Measurements from ENCODE around the gene MED10.
A peak's percentile ranks its signal among the peaks of the same experiment; 100 is the strongest.

The MED10 gene, protein sequence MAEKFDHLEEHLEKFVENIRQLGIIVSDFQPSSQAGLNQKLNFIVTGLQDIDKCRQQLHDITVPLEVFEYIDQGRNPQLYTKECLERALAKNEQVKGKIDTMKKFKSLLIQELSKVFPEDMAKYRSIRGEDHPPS

DNA sequence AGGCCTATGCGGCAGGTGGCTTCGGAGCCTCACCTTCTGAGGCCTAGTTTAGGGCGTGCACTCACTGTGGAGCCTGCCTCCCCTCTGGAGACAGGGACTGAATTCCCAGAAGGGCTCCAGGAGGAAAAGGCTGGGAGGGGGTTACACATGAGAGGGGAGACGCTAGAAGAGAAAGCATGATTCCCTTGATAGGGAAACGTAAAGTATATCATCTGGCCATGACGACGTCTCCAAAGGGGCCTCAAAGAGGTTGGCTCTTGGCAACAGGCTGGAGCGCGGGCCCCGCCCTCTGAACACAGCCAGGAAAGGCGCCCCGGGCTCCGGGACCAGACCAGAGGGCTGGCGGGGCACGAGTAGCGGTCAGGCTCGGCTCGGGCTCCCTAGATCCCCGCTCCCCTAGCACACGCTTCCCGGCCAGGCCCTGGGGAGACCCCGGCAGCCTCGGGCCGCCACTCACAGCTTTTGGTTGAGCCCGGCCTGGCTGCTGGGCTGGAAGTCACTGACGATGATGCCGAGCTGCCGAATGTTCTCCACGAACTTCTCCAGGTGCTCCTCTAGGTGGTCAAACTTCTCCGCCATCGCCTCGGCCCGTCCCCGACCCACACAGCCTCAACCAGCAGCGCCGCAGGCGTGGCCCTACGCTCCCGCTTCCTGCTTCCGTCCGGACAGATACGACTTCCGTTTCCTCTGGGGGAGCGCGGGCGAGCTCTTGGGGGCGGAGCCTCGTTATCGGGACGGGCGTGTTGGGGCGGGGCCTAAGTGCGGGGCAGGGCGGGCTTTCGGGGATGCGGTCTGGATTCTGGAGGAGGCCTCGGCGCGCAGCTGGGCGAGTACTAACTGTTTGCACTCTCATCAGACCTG, at the start of gene MED10:
Gene MED10, minus strand, starts transcription at position 643 of the 861 bp plus-strand sequence. Its CDS starts 64 bp downstream, at position 579.
- DNase-seq, result peak; percentile 80

GRCh38 chr5:6427694-6428093, 49.3 kb upstream of the MED10 start:
- no peak for DNase-seq

- DNase-seq, result no peak
Measured at GRCh38 chr5:6424700-6425099, 46.4 kb upstream of the MED10 start.

DNA sequence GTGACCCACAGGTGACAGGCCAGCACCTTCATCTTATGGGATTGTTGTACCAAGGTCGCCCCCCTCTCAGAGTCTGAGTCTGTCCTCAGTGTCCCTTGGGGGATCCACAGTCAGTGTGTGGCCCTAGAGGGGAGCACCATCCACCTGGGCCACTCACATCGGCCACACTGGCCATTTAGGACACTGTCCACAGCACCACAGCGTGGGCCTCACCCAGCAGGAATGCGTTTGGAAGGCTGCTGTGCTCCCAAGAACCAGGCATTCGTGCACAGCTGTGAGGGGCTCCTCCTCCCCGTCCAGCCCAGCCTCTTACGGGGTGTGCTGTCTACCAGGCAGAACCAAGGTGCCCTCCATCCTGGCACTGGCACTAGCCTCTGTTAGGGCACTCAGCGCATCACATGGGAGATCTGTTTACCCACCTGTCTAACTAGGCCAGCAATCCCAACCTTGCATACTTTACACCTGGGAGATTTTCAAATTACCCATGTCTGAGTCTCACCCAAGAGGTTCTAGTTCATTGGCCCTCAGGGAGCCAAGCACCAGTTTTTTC, 45.8 kb upstream of the MED10 start:
- no peak for DNase-seq

- DNase-seq, result no peak
Measured at GRCh38 chr5:6423327-6424109, 45.2 kb upstream of the MED10 start.

- peak; percentile 98 for DNase-seq
Measured at GRCh38 chr5:6419340-6419852, 41.0 kb upstream of the MED10 start.

DNA sequence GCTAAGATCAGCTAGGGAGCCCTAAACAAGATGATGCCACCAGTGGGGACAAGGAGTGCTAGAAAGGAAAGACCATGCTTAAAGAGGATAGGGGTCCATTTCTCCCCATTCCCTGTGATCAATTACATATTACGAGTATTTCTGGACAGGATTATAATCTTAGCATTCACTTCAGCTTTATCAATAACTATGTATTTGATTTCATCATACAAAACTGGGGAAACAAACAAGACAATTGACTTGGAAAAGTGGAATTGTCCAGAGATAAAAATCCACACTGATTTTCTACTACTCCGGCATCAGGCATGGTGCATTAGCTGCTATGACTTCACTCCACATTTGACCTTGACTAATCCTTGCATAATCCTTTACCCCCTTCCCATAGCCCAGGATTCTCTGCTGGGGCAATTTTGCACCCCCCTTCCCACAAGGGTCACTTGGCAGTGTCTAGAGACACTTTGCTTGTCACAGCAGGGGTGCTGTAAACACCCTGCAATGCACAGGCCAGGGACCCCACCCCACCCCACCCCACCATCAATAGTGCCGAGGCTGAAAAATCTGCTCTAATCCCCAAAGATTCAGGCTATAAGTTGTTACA, 40.4 kb upstream of the MED10 start:
- no peak for DNase-seq

GRCh38 chr5:6417657-6418056, 39.3 kb upstream of the MED10 start:
- DNase-seq, result no peak

DNA sequence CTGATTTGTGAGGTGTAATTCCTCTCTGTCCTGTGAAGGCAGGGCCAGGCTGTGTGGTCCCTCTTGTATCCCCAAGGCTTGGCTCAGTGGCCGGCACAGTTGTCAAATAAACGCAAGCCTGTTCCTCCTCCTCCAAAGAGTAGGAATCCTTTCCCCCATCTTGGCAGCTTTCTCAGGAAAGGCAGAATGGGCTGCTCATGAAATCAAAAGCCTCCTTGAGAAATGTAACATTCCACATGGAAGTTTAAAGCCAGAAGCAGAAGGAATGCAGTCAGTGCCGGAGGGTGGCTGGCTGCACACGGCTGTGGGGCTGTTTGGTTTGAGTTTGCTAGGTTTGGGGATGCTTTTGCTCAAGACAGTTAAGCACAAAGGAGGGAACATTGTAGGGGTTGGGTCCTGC, 34.5 kb upstream of the MED10 start:
- DNase-seq, result no peak

- no peak for DNase-seq
Measured at GRCh38 chr5:6411141-6411540, 32.8 kb upstream of the MED10 start.

DNA sequence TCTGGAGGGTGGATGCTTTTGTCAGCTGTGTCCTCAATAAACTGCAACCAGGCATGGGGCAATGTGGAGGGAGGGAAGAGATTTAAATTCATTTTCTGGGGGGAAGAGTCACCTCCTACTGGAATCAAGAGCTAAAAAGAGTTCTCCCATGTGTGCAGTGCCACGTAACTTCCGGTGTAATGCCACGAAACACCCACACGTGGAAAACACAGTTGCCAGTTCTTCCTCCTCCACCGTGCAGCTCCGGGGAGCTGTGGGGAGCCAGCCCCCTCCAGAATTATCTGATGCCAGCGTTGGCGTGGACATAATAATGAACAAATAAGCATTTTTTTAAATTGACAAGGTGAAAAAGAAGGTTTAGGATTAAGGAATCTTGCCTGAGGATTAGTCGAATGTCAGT, 32.1 kb upstream of the MED10 start:
- no peak for DNase-seq

DNA sequence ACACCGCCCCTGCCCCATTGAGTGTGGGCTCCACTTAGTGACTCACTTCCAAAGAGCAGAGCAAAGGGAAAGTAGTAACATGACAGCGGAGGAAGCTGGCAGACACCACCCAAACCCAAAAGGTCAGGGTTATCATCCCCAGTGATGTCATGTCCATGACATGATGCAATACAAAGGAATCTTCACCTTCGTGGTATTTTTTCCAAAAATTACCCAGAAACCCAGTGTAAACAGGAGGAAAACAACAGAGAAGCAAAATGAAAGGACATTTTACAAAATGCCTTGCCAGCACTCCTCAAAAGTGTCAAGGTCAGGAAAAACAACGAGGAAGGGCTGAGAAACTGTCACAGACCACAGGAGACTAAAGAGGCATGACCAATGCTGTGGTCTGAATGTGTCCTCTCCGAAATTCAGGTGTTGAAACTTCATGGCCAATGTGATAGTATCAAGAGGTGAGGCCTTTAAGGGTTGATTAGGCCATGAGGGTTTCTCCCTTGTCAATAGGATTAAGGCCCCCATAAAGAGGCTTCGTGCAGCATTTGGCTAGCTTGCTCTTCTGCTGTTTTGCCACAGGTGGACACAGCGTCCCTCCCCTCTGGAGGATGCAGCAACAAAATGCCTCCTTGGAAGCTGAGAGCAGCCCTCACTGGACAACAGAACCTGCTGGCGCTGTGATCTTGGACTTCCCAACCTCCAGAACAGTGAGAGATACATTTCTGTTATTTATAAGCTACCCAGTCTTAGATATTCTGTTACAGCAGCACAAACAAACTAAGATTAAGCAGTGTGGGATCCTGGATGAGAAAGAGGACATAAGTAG, 30.5 kb upstream of the MED10 start:
- no peak for DNase-seq

GRCh38 chr5:6408260-6408596, 29.9 kb upstream of the MED10 start:
- no peak for DNase-seq

DNA sequence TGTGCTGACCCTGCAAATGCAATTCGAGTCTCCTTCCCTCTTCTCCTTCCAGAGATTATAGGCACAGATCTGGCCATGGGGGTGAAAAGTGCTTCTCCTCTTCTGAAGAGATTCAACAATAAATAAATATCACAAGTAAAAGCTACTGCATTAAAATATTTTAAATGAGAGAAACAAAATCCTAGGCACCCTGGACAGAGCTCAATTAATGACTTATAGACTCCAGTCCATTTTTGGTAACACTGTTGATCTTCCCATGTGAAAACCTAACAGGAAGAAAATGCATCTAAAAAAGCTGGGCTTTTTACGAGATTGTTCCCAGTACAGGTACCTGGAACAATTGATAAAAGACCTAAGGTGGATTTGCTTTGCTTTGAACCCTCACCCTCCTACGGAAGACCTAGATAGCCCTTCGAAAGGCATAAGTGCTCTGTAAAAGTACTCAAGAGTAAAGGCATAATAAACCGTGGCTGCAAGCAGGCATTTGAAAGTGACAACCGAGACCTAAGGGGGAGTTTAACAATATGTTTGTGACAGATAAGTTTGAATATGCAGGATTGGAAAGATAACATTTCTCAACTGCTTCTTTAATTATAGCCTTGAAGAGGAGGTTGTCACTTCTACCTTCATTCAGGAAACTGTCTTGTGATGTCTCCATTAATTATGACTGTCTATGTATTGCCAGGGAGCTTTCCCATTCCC, 29.4 kb upstream of the MED10 start:
- DNase-seq, result no peak

- no peak for DNase-seq
Measured at GRCh38 chr5:6405591-6405990, 27.2 kb upstream of the MED10 start.

- DNase-seq, result no peak
Measured at GRCh38 chr5:6404129-6404528, 25.8 kb upstream of the MED10 start.

- no peak for DNase-seq
Measured at GRCh38 chr5:6403416-6403815, 25.1 kb upstream of the MED10 start.

DNA sequence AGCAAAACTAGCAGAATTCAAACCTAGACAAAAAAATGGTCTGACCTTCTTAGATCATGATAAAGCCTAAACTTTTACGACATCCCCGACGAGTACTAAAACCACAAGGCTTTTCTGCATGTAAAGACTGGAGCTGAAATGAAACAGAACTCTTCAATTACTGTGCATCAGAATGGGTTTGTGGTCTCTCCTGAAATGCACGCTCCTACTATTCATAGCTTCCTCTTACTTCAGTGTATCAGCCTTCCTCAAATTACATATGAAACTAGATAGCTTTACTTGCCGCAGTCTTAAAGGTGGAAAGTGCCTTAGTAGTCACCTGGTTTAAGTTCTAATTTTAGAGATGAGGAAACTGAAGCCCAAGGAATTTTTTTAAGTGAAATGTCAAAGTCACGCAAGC, 24.6 kb upstream of the MED10 start:
- no peak for DNase-seq

- DNase-seq, result no peak
Measured at GRCh38 chr5:6401410-6401809, 23.1 kb upstream of the MED10 start.

- no peak for DNase-seq
Measured at GRCh38 chr5:6399980-6400910, 21.9 kb upstream of the MED10 start.

Data from NCI-H1417 treated with DMSO at 0.1 percent for 48 hours (cell line).